Mucosa of descending colon (tissue), 3 donors: Measurements from ENCODE around the gene SOWAHB. TPM values are rescaled to one million over a fixed set of nuclear protein-coding genes. Genes with fewer than 3 reads are reported as not detected.
A peak's percentile ranks its signal among the peaks of the same experiment; 100 is the strongest.

Experiments
- ATAC-seq: fragments of 200-7000 bp; cut with Tn5 transposase; one replicate; pipeline ENCODE4 v1.9.1; 2020; ENCODE audit warnings: mild to moderate bottlenecking, moderate library complexity
- DNase-seq, 3 donors: peaks; one replicate each; pipeline ENCODE4 v3.0.0-alpha.2; 2020
- H3K36me3 ChIP-seq: fragments of 200-600 bp; one replicate; pipeline ENCODE4 v1.8.0; 2021; ENCODE audit warnings: low read depth, mild to moderate bottlenecking
- H3K4me1 ChIP-seq: fragments of 200-600 bp; one replicate; pipeline ENCODE4 v1.8.0; 2021; ENCODE audit warnings: low read depth, mild to moderate bottlenecking
- H3K4me3 ChIP-seq: fragments of 200-600 bp; one replicate; pipeline ENCODE4 v1.8.0; 2021; ENCODE audit warnings: mild to moderate bottlenecking
- H3K9me3 ChIP-seq: fragments of 200-600 bp; one replicate; pipeline ENCODE4 v1.8.0; 2021; ENCODE audit warnings: mild to moderate bottlenecking
- CTCF ChIP-seq: fragments of 200-600 bp; IDR thresholded peaks from one replicate; pipeline ENCODE4 v1.8.0; 2022; ENCODE audit warnings: antibody characterized with exemption, mild to moderate bottlenecking
- intact Hi-C, 2 donors: fragments of 100-400 bp; cut with DNase I in 1 of 2; cut with micrococcal nuclease in 1 of 2; formaldehyde crosslinking; loops; one replicate each; pipeline versions ENCODE4 v1.11.0 to v1.11.1; 2022; cut with DNase I, micrococcal nuclease
- total RNA-seq, 3 donors: library from RNA; stranded (reverse); fragmentation: NEBNext Ultra II Directional in 2 of 3; extraction: Animal tissue kit (Norgen Biotek cat#: 25700) in 2 of 3; gene quantifications; one replicate each; pipeline versions ENCODE4 v1.2.1 to v1.2.4, GENCODE V29; 2021 to 2023
- donor health status: DM: no; HTN: no; CAD: no; lungs with moderate emphysema.
- donor health status: DM: no; HTN: no; CAD: no.
- donor health status: DM: no; HTN: yes; CAD: no.

SOWAHB gene
- total RNA-seq, 3 donors from 2014 or later: 8.6 to 27.0 (median 24.8) TPM

- H3K4me1 ChIP-seq: peaks cover 20% of the 10 kb centered on the region
- no peak overlapping the region for H3K4me3 ChIP-seq
- TF ChIP-seq CTCF: no peak
- intact Hi-C loops: no loop called here
- ATAC-seq (no peak), DNase-seq (no peak)
- H3K9me3 ChIP-seq: no peaks in the 10 kb centered on the region
- no peaks in the 10 kb centered on the region for H3K36me3 ChIP-seq
Observed at GRCh38 chr4:76894537-76895255, 3.2 kb downstream of the SOWAHB start.

- TF ChIP-seq CTCF: no peak
- Histone ChIP-seq H3K36me3 (no peaks in the 10 kb centered on the region), H3K9me3 (no peaks in the 10 kb centered on the region), H3K4me3 (no peak overlapping the region), H3K4me1 (peaks cover 15% of the 10 kb centered on the region)
- ATAC-seq (peak; percentile 45), DNase-seq (no peak)
- intact Hi-C loops: no loop called here
Observed at GRCh38 chr4:76892601-76893000, 5.3 kb downstream of the SOWAHB start.

GRCh38 chr4:76892001-76892400 lies 5.9 kb downstream of the SOWAHB start:
- ATAC-seq (no peak), DNase-seq (no peak)
- peaks cover 15% of the 10 kb centered on the region for H3K4me1 ChIP-seq
- no peaks in the 10 kb centered on the region for H3K36me3 ChIP-seq
- H3K4me3 ChIP-seq: no peak overlapping the region
- H3K9me3 ChIP-seq: no peaks in the 10 kb centered on the region
- no peak for TF ChIP-seq CTCF
- intact Hi-C loops: no loop called here

GRCh38 chr4:76886848-76887441 lies 11.0 kb downstream of the SOWAHB start:
- ATAC-seq (no peak), DNase-seq (no peak)
- no peaks in the 10 kb centered on the region for H3K4me1 ChIP-seq
- no peak overlapping the region for H3K4me3 ChIP-seq
- TF ChIP-seq CTCF: no peak
- intact Hi-C loops: no loop called here
- H3K36me3 ChIP-seq: no peaks in the 10 kb centered on the region
- no peaks in the 10 kb centered on the region for H3K9me3 ChIP-seq

GRCh38 chr4:76886214-76886613 lies 11.7 kb downstream of the SOWAHB start:
- no peak for DNase-seq
- Histone ChIP-seq H3K9me3 (no peaks in the 10 kb centered on the region), H3K36me3 (no peaks in the 10 kb centered on the region), H3K4me1 (peaks cover 3% of the 10 kb centered on the region), H3K4me3 (no peak overlapping the region)
- ATAC-seq: no peak
- TF ChIP-seq CTCF: no peak
- intact Hi-C loops: no loop called here
